HG03460 (cell line): Measurements from ENCODE around the gene IZUMO2.
"Not testable (repeated sequence)": the region's sequence is repeated elsewhere in the genome, so short reads cannot be mapped to it uniquely, and the experiment has no call there.

Source experiments
- ATAC-seq: cut with Tn5 transposase; IDR thresholded peaks from one replicate; pipeline ENCODE4 v1.9.1; 2021; ENCODE audit not compliant: unreplicated experiment

Gene IZUMO2

GRCh38 chr19:50136603-50137365 lies 26.3 kb downstream of the IZUMO2 start:
- ATAC-seq, result not testable (repeated sequence)

DNA sequence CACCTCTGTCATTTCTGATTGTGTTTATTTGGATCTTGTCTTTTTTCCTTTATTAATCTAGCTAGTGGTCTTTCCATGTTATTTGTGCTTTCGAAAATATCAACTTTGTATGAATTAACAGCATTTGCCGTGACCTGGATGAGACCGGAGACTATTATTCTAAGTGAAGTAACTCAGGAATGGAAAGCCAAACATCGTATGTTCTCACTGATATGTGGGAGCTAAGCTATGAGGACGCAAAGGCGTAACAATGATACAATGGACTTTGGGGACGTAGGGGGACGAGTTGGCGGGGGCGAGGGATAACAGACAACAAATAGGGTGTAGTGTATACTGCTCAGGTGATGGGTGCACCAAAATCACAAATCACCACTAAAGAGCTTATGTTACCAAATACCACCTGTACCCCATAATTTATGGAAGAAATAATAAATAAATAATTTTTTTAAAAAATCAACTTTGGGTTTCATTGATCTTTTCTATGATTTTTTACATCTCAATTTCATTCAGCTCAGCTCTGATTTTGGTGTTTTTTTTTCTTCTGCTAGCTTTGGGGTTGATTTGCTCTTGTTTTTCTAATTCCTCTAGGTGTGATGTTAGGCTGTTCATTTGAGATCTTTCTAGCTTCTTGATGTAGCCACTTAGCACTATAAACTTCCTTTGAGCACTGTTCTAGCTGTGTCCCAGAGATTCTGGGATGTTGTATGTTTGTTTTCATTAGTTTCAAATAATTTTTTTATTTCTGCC lies 27.1 kb downstream of the IZUMO2 start:
- not testable (repeated sequence) for ATAC-seq

- not testable (repeated sequence) for ATAC-seq
These were observed 28.0 kb downstream of the IZUMO2 start for GRCh38 chr19:50134777-50135719.

- not testable (repeated sequence) for ATAC-seq
These were observed 29.3 kb downstream of the IZUMO2 start for GRCh38 chr19:50133518-50134492.

- not testable (repeated sequence) for ATAC-seq
These were observed 59.1 kb downstream of the IZUMO2 start for GRCh38 chr19:50104012-50104411.

- ATAC-seq, result not testable (repeated sequence)
These were observed 59.7 kb downstream of the IZUMO2 start for GRCh38 chr19:50103405-50103804.
